Measurements from ENCODE around the gene GDE1. TPM values are rescaled to one million over a fixed set of nuclear protein-coding genes. Genes with fewer than 3 reads are reported as not detected.

Gene GDE1, protein sequence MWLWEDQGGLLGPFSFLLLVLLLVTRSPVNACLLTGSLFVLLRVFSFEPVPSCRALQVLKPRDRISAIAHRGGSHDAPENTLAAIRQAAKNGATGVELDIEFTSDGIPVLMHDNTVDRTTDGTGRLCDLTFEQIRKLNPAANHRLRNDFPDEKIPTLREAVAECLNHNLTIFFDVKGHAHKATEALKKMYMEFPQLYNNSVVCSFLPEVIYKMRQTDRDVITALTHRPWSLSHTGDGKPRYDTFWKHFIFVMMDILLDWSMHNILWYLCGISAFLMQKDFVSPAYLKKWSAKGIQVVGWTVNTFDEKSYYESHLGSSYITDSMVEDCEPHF
- 37.6 TPM for total RNA-seq

DNA sequence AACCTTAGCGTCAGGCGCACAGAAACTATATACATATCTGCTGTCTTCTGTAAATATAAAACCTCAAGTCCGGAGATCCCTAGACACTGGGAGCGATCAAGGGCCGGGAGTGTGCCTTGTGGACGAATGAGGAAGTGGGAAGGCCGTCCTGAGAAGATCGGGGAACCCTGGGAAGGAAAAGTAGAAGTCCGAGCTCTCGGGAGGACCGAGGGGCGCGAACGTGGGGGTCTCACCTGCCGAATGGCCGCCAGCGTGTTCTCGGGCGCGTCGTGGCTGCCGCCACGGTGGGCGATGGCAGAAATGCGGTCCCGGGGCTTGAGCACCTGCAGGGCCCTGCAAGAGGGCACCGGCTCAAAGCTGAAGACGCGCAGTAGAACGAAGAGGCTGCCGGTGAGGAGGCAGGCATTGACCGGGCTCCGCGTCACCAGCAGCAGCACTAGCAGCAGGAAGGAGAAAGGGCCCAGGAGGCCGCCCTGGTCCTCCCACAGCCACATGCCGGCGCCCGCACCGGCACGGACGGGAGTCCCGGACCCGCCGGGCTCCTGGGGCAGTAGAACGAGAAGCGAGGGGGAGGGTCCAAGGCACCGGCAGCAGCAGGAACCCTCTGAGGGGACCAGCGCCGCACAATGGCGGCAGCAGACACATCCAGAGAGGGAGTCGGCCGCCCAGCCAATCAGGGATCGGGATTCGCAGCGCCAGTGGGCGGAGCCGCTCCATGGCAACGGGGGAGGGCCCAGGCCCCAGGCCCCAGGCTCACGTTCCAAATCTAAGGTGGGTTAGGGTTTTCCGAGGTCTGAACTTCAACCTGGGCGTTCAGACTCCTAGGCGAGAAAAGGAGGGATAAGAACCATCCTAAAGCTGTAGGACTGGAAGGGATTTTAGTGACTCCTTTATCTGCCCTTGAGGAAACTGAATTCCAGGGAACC, at the start of gene GDE1:
Gene GDE1, minus strand, starts transcription at position 628 of the 926 bp plus-strand sequence. Its CDS starts 134 bp downstream, at position 494.

GRCh38 chr16:19555186-19555937, 33.5 kb upstream of the GDE1 start, which contains the start of gene VPS35L:
TSS of gene VPS35L (plus strand) at chr16:19555703. CDS start at chr16:19555730, 27 bp downstream.

DNA sequence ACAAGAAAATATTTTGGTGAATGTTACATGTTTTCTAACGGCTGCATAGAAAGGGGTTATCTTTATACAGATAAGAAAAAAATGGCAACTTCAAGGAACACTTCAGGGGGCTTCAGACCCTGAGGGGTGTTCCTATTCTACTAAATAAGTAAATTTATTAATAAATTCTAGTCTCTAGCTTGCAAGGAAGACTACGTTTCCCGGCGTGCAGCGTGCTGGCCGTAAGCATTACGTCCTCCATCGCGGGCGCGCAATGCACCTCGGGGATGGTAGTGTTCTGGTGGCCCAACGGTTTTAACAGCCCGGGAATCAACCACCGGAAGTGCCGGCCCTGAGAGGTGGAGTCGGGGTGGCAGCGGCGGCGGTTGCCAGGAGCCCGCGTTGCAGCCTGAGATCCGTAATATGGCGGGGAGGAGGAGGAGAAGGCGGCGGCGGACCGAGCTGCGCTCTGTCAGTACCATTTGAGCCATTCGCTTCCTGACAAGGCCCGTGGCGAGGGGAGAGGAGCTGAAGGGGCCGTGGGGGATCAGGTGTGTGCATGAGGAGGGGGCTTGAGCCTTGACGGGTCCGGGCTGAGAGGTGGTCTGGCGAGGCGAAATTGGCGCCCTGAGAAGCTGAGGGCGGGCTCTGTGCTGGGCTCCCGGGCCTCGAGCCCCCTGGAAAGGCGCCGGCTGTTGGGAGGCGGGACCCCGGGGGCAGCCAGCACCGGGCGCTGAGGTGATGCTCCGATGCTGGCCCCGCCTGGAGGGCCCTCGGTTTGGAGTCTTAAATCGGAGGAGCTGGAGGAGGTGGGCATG, 1.9 kb upstream of the GDE1 start, which contains the start of gene CCP110:
Gene CCP110, plus strand, starts transcription at position 384 of the 797 bp plus-strand sequence. CDS start 3,940 bp downstream, outside the sequence.

Other genes with a start within 250 kb of the GDE1 start
- gene CLEC19A, start 236.4 kb downstream of the GDE1 start, total RNA-seq: 0.31 TPM
- gene TMC5, start 104.2 kb downstream of the GDE1 start, total RNA-seq: 0.31 TPM
- 100 TPM for gene CCP110, start 1.8 kb upstream of the GDE1 start, total RNA-seq
- gene VPS35L, start 33.6 kb upstream of the GDE1 start, total RNA-seq: 54.5 TPM
- 27.2 TPM for gene KNOP1, start 196.1 kb upstream of the GDE1 start, total RNA-seq
- 20.0 TPM for gene IQCK, start 196.2 kb upstream of the GDE1 start, total RNA-seq

Data from parietal lobe (tissue), 1 donor.